Lower leg skin (tissue), 3 donors: ENCODE data around the gene PRDM11.

ENCODE experiments used
- POLR2A ChIP-seq, 2 donors: fragments of 450-650 bp; IDR thresholded peaks; one replicate each; pipeline ENCODE4 v1.6.1; 2016 to 2017; ENCODE audit warnings: antibody characterized with exemption in 2 of 2, mild to moderate bottlenecking in 1 of 2, moderate library complexity in 1 of 2
- TF ChIP-seq, protein P1 (sequence below), 3 donors: fragments of 450-650 bp; IDR thresholded peaks; one replicate each; pipeline ENCODE4 v1.5.1; 2016; ENCODE audit warnings: antibody characterized with exemption in 3 of 3, mild to moderate bottlenecking in 3 of 3, moderate library complexity in 2 of 3

GRCh38 chr11:45181889-45182550 is 35.6 kb downstream of the PRDM11 start:
- TF ChIP-seq, protein P1, sequence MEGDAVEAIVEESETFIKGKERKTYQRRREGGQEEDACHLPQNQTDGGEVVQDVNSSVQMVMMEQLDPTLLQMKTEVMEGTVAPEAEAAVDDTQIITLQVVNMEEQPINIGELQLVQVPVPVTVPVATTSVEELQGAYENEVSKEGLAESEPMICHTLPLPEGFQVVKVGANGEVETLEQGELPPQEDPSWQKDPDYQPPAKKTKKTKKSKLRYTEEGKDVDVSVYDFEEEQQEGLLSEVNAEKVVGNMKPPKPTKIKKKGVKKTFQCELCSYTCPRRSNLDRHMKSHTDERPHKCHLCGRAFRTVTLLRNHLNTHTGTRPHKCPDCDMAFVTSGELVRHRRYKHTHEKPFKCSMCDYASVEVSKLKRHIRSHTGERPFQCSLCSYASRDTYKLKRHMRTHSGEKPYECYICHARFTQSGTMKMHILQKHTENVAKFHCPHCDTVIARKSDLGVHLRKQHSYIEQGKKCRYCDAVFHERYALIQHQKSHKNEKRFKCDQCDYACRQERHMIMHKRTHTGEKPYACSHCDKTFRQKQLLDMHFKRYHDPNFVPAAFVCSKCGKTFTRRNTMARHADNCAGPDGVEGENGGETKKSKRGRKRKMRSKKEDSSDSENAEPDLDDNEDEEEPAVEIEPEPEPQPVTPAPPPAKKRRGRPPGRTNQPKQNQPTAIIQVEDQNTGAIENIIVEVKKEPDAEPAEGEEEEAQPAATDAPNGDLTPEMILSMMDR (IDR thresholded peaks at IDR 0.05): no peak
- no peak for TF ChIP-seq POLR2A (IDR thresholded peaks at IDR 0.05)
